ENCODE data around the gene BICDL2. TPM values are rescaled to one million over a fixed set of nuclear protein-coding genes. Genes with fewer than 3 reads are reported as not detected.
A peak's percentile ranks its signal among the peaks of the same experiment; 100 is the strongest.

Gene BICDL2
- total and polyA plus RNA-seq, 9 of the 15 experiments (the other 6 are each of a cell fraction or from before 2014, with no cell fraction given), result 0.09 to 0.28 (median 0.09) TPM; not detected in 6

DNA sequence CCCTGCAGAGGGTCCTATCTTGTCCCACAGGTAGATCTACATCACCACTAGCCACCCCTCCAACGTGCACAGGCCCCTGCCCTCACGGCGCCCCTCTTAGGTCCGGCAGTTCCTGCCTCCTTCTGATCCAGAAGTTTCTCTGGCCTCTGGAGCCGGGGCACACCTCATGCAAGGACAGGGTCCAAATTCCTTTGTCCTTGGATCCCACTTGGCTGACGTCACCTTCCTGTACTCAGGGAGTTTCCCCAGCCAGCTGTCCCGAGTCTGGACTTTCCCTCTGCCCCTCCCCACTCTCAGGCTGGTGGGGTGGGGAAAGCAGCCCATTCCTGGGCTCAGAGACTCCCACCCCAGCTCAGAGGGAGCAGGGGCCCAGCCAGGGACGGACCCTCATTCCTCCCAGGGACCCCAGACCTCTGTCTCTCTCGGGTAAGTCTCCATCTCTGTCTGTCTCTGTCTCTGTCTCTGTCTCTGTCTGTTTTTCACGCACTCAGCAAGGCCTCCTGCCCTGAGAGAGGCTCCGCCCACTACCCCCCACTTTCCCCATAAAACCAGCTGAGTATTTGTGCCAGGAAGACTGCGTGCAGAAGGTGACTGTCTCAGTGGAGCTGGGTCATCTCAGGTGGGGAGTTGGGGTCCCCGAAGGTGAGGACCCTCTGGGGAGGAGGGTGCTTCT, 28.5 kb upstream of the BICDL2 start, which contains the start of gene IL32 (continued):
- TF ChIP-seq TEAD4 (IDR thresholded peaks at IDR 0.05; ENCODE audit: low read length) (no peak), TEAD4 (CRISPR knock-in tag; IDR thresholded peaks at IDR 0.05; ENCODE audit: borderline replicate concordance) (no peak), ZNF717 (CRISPR knock-in tag; IDR thresholded peaks at IDR 0.05) (no peak), L3MBTL2 (IDR thresholded peaks at IDR 0.05) (0 out of 2 replicates have a peak, but pooled peaks have one; percentile 26), ZNF263 (CRISPR knock-in tag; IDR thresholded peaks at IDR 0.05; ENCODE audit: borderline replicate concordance) (peak; percentile 47), RFX5 (IDR thresholded peaks at IDR 0.05; ENCODE audit: low read depth, low read length) (no peak)
- TF ChIP-seq, protein P1, sequence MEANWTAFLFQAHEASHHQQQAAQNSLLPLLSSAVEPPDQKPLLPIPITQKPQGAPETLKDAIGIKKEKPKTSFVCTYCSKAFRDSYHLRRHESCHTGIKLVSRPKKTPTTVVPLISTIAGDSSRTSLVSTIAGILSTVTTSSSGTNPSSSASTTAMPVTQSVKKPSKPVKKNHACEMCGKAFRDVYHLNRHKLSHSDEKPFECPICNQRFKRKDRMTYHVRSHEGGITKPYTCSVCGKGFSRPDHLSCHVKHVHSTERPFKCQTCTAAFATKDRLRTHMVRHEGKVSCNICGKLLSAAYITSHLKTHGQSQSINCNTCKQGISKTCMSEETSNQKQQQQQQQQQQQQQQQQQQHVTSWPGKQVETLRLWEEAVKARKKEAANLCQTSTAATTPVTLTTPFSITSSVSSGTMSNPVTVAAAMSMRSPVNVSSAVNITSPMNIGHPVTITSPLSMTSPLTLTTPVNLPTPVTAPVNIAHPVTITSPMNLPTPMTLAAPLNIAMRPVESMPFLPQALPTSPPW (CRISPR knock-in tag; IDR thresholded peaks at IDR 0.05), result peak; percentile 16; the same call in 1 of the 2 replicates
- TF ChIP-seq, protein P2, sequence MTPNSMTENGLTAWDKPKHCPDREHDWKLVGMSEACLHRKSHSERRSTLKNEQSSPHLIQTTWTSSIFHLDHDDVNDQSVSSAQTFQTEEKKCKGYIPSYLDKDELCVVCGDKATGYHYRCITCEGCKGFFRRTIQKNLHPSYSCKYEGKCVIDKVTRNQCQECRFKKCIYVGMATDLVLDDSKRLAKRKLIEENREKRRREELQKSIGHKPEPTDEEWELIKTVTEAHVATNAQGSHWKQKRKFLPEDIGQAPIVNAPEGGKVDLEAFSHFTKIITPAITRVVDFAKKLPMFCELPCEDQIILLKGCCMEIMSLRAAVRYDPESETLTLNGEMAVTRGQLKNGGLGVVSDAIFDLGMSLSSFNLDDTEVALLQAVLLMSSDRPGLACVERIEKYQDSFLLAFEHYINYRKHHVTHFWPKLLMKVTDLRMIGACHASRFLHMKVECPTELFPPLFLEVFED (CRISPR knock-in tag; conservative IDR thresholded peaks at IDR 0.05), result no peak
- TF ChIP-seq, protein P3, sequence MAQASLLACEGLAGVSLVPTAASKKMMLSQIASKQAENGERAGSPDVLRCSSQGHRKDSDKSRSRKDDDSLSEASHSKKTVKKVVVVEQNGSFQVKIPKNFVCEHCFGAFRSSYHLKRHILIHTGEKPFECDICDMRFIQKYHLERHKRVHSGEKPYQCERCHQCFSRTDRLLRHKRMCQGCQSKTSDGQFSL (CRISPR knock-in tag; IDR thresholded peaks at IDR 0.05), result 0 out of 2 replicates have a peak, but pooled peaks have one; percentile 15
- TF ChIP-seq, protein P3 (tag; IDR thresholded peaks at IDR 0.05), result no peak

Data from K562 (cell line).